Measurements from ENCODE around the gene BSND. TPM values are rescaled to one million over a fixed set of nuclear protein-coding genes. Genes with fewer than 3 reads are reported as not detected.

The BSND gene
- polyA plus RNA-seq, 1 of the 3 experiments (the other 2 are of a cell fraction) = not detected

DNA sequence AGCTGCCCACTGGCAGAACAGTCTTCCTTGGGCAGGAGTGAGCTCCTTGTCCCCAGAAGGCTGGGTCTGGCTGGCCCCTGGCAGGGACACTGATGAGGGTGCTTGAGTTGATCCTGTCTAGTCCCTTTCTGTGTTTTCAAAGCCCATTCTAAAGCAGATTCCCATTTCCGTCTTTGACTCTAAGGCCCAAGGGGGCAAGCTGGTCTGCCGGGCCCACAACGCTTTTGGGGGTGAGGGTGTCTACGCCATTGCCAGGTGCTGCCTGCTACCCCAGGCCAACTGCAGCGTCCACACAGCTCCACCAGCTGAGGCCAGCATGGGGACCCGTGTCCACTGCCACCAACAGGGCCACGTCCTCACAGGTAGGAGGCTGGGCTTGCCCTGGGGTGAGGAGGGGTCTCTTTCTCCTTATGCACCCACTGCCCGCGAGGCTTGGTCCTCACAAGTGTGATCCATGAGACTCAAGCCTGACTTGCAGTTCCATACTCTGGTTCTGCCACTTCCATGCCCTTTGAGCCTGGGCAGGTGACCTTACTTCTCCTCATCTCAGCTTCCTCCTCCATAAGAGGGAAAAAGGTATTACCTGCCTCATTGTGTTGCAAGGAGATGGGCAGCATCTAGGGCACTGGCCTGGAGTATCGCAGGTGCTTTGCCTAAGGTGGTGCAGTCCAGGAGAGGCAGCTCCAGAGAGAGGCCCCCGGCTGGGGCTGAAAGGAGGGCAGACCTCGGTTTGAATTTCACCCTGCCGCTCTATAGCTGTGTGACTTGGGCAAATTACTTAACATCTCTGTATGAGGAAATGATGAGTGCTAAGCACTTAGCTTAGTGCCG, 60.8 kb downstream of the BSND start:
- no peak overlapping the region for H3K4me2 ChIP-seq
- ChIA-PET CTCF (interaction anchor here (1.4 to 3.4 kb wide), 3 partner anchors 10 to 38 kb away, joined by 4 to 15 read pairs (median 12); no protein-coding TSS in a partner anchor), POLR2A (interaction anchor here (0.7 kb wide), 1 partner anchor 8 kb away, joined by 3 read pairs; no protein-coding TSS in a partner anchor)
- H2AFZ ChIP-seq (ENCODE audit: low read depth) = no peak overlapping the region
- WGBS (ENCODE audit: low lambda C conversion rate) = 64% methylated on average over 6 of the region's 14 CpGs
- peaks cover 0 to 14% of the 10 kb centered on the region in 2 experiments; a peak in 2 of 4 replicates for H3K4me1 ChIP-seq (ENCODE audit: control insufficient read depth in 1 of 2, insufficient read depth in 2 of 2, low read depth in 1 of 2, low read length in 1 of 2)
- H3K27me3 ChIP-seq (ENCODE audit: insufficient read depth) = no peaks in the 10 kb centered on the region
- no peaks in the 10 kb centered on the region for H3K36me3 ChIP-seq (replicated peaks in 1 of 2; ENCODE audit: control insufficient read depth in 1 of 2, insufficient read depth in 2 of 2, low read length in 1 of 2)
- H3K4me3 ChIP-seq (ENCODE audit: low read depth in 2 of 2, low read length in 1 of 2) = no peak overlapping the region
- TF ChIP-seq RAD21 (IDR thresholded peaks at IDR 0.05; ENCODE audit: low read length) = no peak
- TF ChIP-seq FOXM1 (IDR thresholded peaks at IDR 0.05; ENCODE audit: low read depth) = no peak
- no peak for TF ChIP-seq TEAD4 (IDR thresholded peaks at IDR 0.05; ENCODE audit: borderline replicate concordance, insufficient read depth)
- TF ChIP-seq FOSL2 (IDR thresholded peaks at IDR 0.05; ENCODE audit: borderline replicate concordance, low read depth) = no peak
- no peak for TF ChIP-seq FOXJ3 (CRISPR knock-in tag; IDR thresholded peaks at IDR 0.05)
- TF ChIP-seq SIN3A (IDR thresholded peaks at IDR 0.05; ENCODE audit: borderline replicate concordance, low read depth, low read length) = no peak
- H3K9me2 ChIP-seq = no peaks in the 10 kb centered on the region
- H3K9ac ChIP-seq = no peak overlapping the region
- no peaks in the 10 kb centered on the region for H3K9me3 ChIP-seq
- H3F3A ChIP-seq (replicated peaks; ENCODE audit: insufficient read depth) = no peaks in the 10 kb centered on the region
- no peak for DNase-seq
- no peaks in the 10 kb centered on the region for H4K20me1 ChIP-seq (ENCODE audit: insufficient read depth)
- H3K27ac ChIP-seq (ENCODE audit: low read depth in 2 of 2, low read length in 1 of 2) = no peak overlapping the region
- no peaks in the 10 kb centered on the region for H3K79me2 ChIP-seq (ENCODE audit: insufficient read depth)

DNA sequence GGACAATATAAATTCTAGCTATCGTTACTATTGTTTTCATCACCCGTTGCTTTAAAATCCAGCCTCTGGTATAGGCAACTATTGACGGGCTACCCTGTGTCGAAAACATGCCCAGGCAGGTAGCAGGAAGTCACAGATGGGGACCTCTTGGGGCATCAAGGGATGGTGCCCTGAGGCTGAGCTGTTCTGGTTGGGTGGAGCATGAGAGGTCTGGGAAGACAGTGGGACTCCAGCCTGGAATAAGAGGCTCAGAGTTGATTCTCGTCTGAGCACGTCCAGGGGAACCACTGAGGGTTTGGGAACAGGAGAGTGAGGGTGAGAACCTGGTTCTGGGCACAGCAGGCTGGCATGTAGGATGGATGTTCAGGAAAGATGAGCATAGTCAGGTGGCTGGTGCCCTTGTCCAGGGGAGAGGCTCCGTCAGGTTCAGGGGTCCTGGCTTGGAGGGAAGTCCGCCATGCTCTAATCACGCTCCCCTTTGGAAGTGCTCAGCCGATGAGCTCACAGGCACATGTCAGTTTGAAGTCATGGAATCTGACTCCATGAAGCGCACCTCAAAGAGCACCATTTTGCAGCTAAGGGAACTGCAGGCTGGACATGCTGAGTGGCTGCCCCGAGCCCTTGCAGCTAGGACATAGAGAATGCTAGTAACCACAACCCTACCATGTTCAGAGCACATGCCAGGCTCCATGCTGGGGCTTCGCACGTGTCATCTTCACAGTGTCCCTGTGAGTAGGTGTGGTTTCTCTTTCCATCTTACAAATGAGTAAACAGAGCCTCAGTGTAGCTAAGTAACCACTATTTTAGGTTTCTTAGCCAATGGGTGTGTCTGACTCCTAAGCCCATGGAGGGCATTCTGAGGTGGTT, 61.6 kb downstream of the BSND start:
- Histone ChIP-seq H3K27me3 (ENCODE audit: insufficient read depth) (no peaks in the 10 kb centered on the region), H3K4me1 (ENCODE audit: control insufficient read depth in 1 of 2, insufficient read depth in 2 of 2, low read depth in 1 of 2, low read length in 1 of 2) (peaks cover 0 to 22% of the 10 kb centered on the region in 2 experiments; a peak in 2 of 4 replicates), H3K27ac (ENCODE audit: low read depth in 2 of 2, low read length in 1 of 2) (no peak overlapping the region), H3K9me2 (no peaks in the 10 kb centered on the region), H3K9me3 (no peaks in the 10 kb centered on the region), H3F3A (replicated peaks; ENCODE audit: insufficient read depth) (no peaks in the 10 kb centered on the region), H3K79me2 (ENCODE audit: insufficient read depth) (no peaks in the 10 kb centered on the region), H2AFZ (ENCODE audit: low read depth) (no peak overlapping the region), H3K4me3 (ENCODE audit: low read depth in 2 of 2, low read length in 1 of 2) (no peak overlapping the region), H4K20me1 (ENCODE audit: insufficient read depth) (no peaks in the 10 kb centered on the region), H3K4me2 (no peak overlapping the region), H3K36me3 (replicated peaks in 1 of 2; ENCODE audit: control insufficient read depth in 1 of 2, insufficient read depth in 2 of 2, low read length in 1 of 2) (no peaks in the 10 kb centered on the region), H3K9ac (no peak overlapping the region)
- DNase-seq = no peak
- ChIA-PET CTCF (interaction anchor here (1.2 to 3.4 kb wide), 5 partner anchors 11 to 217 kb away, joined by 3 to 15 read pairs (median 6); no protein-coding TSS in a partner anchor), POLR2A (interaction anchor here (0.7 kb wide), 1 partner anchor 8 kb away, joined by 3 read pairs; no protein-coding TSS in a partner anchor)
- TF ChIP-seq CHD2 (IDR thresholded peaks at IDR 0.05; ENCODE audit: low read length, partially characterized antibody) = no peak
- no peak for TF ChIP-seq FOSL2 (IDR thresholded peaks at IDR 0.05; ENCODE audit: borderline replicate concordance, low read depth)
- TF ChIP-seq, protein P1, sequence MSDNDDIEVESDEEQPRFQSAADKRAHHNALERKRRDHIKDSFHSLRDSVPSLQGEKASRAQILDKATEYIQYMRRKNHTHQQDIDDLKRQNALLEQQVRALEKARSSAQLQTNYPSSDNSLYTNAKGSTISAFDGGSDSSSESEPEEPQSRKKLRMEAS (IDR thresholded peaks at IDR 0.05; ENCODE audit: low read depth) = no peak
- TF ChIP-seq RFX5 (IDR thresholded peaks at IDR 0.05; ENCODE audit: low read length) = no peak
- TF ChIP-seq MEF2A (IDR thresholded peaks at IDR 0.05; ENCODE audit: borderline replicate concordance, low read depth) = no peak
- TF ChIP-seq, protein P2, sequence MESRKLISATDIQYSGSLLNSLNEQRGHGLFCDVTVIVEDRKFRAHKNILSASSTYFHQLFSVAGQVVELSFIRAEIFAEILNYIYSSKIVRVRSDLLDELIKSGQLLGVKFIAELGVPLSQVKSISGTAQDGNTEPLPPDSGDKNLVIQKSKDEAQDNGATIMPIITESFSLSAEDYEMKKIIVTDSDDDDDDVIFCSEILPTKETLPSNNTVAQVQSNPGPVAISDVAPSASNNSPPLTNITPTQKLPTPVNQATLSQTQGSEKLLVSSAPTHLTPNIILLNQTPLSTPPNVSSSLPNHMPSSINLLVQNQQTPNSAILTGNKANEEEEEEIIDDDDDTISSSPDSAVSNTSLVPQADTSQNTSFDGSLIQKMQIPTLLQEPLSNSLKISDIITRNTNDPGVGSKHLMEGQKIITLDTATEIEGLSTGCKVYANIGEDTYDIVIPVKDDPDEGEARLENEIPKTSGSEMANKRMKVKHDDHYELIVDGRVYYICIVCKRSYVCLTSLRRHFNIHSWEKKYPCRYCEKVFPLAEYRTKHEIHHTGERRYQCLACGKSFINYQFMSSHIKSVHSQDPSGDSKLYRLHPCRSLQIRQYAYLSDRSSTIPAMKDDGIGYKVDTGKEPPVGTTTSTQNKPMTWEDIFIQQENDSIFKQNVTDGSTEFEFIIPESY (IDR thresholded peaks at IDR 0.05; ENCODE audit: borderline replicate concordance, low read depth) = no peak
- TF ChIP-seq EP300 (IDR thresholded peaks at IDR 0.05; ENCODE audit: borderline replicate concordance in 1 of 2, low read depth in 1 of 2, low read length in 1 of 2) = no peak
- TF ChIP-seq TCF12 (IDR thresholded peaks at IDR 0.05) = no peak
- TF ChIP-seq, protein P3, sequence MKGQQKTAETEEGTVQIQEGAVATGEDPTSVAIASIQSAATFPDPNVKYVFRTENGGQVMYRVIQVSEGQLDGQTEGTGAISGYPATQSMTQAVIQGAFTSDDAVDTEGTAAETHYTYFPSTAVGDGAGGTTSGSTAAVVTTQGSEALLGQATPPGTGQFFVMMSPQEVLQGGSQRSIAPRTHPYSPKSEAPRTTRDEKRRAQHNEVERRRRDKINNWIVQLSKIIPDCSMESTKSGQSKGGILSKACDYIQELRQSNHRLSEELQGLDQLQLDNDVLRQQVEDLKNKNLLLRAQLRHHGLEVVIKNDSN (IDR thresholded peaks at IDR 0.05; ENCODE audit: borderline replicate concordance, low read depth) = no peak
- TF ChIP-seq, protein P4, sequence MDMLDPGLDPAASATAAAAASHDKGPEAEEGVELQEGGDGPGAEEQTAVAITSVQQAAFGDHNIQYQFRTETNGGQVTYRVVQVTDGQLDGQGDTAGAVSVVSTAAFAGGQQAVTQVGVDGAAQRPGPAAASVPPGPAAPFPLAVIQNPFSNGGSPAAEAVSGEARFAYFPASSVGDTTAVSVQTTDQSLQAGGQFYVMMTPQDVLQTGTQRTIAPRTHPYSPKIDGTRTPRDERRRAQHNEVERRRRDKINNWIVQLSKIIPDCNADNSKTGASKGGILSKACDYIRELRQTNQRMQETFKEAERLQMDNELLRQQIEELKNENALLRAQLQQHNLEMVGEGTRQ (IDR thresholded peaks at IDR 0.05; ENCODE audit: borderline replicate concordance, low read depth, low read length) = no peak
- TF ChIP-seq YY1 (IDR thresholded peaks at IDR 0.05; ENCODE audit: low read depth) = no peak
- 89% methylated on average over 10 of the region's 14 CpGs for WGBS (ENCODE audit: low lambda C conversion rate)
